HepG2 (cell line): ENCODE measurements around the gene TBC1D16. TPM values are rescaled to one million over a fixed set of nuclear protein-coding genes. Genes with fewer than 3 reads are reported as not detected.

Experiments used
- CEBPG ChIP-seq: IDR thresholded peaks from 2 replicates; pipeline ENCODE4 v1.6.1; 2016
- FOSL2 ChIP-seq: sonication (generic); formaldehyde crosslinking; IDR thresholded peaks from 2 replicates; pipeline ENCODE4 v1.4.0; 2020; ENCODE audit warnings: missing genetic modification reagents
- HCFC1 ChIP-seq: fragments of 150-350 bp; IDR thresholded peaks from 2 replicates; pipeline ENCODE4 v1.6.1; 2014; ENCODE audit warnings: low read depth, low read length
- KMT2A ChIP-seq: sonication (generic); formaldehyde crosslinking; IDR thresholded peaks from 2 replicates; pipeline ENCODE4 v1.4.0; 2020; ENCODE audit warnings: missing genetic modification reagents
- PHF20 ChIP-seq: sonication (generic); formaldehyde crosslinking; IDR thresholded peaks from 2 replicates; pipeline ENCODE4 v1.5.0; 2020; ENCODE audit warnings: mild to moderate bottlenecking, missing genetic modification reagents
- PHF8 ChIP-seq: sonication (generic); formaldehyde crosslinking; IDR thresholded peaks from 2 replicates; pipeline ENCODE4 v1.5.0; 2020; ENCODE audit warnings: missing genetic modification reagents
- STAG1 ChIP-seq: sonication (generic); formaldehyde crosslinking; IDR thresholded peaks from 2 replicates; pipeline ENCODE4 v1.4.0; 2020; ENCODE audit warnings: missing genetic modification reagents
- TCF12 ChIP-seq, 2 experiments: fragments of 450-650 bp in 1 of 2; sonication (generic) in 1 of 2; formaldehyde crosslinking in 1 of 2; IDR thresholded peaks; 2 replicates each; pipeline versions ENCODE4 v1.6.1 to v1.8.0; 2017 to 2022; ENCODE audit warnings: antibody characterized with exemption in 1 of 2, mild to moderate bottlenecking in 1 of 2, missing genetic modification reagents in 1 of 2, moderate library complexity in 1 of 2
- ZKSCAN1 ChIP-seq: fragments of 150-350 bp; IDR thresholded peaks from 2 replicates; pipeline ENCODE4 v1.6.1; 2014; ENCODE audit warnings: low read length
- ZNF761 ChIP-seq: sonication (generic); formaldehyde crosslinking; conservative IDR thresholded peaks from 2 replicates; pipeline ENCODE4 v1.4.0; 2020; ENCODE audit warnings: mild to moderate bottlenecking, missing genetic modification reagents
- polyA plus RNA-seq, 8 experiments: library from polyadenylated mRNA; depleted of rRNA in 3 of 8; stranded (reverse) in 7 of 8; unstranded in 1 of 8; fragments of >200 nt; fragmentation: Illumina TruSeq in 4 of 8; extraction: Trizol in 4 of 8; gene quantifications; 2 replicates each; pipeline versions ENCODE4 v1.2.1 to v1.2.3, GENCODE V29; 2011 to 2016; ENCODE audit warnings: low read depth in 4 of 8, missing spikeins in 1 of 8, mixed read lengths in 1 of 8; ENCODE audit not compliant: insufficient read depth in 1 of 8
- total RNA-seq, 5 experiments: library from RNA; depleted of rRNA; stranded (reverse); fragments of >200 nt; fragmentation: Illumina TruSeq; extraction: Trizol; gene quantifications; 2 replicates each; pipeline ENCODE4 v1.2.3, GENCODE V29; 2016; ENCODE audit warnings: low read depth in 1 of 5
- TF ChIP-seq, protein P1 (sequence below): sonication (generic); formaldehyde crosslinking; IDR thresholded peaks from 2 replicates; pipeline ENCODE4 v1.4.0; 2020; ENCODE audit warnings: missing genetic modification reagents
- TF ChIP-seq, protein P2 (sequence below): sonication (generic); formaldehyde crosslinking; conservative IDR thresholded peaks from 2 replicates; pipeline ENCODE4 v1.4.0; 2020; ENCODE audit warnings: missing genetic modification reagents
- TF ChIP-seq, protein P3 (sequence below): sonication (generic); formaldehyde crosslinking; IDR thresholded peaks from 2 replicates; pipeline ENCODE4 v1.8.0; 2022; ENCODE audit warnings: missing genetic modification reagents, mild to moderate bottlenecking, inconsistent platforms, borderline replicate concordance
- TF ChIP-seq, protein P4 (sequence below): sonication (generic); formaldehyde crosslinking; conservative IDR thresholded peaks from 2 replicates; pipeline ENCODE4 v1.8.1; 2023; ENCODE audit warnings: missing genetic modification reagents
- TF ChIP-seq, protein P5 (sequence below): fragments of 450-650 bp; IDR thresholded peaks from 2 replicates; pipeline ENCODE4 v1.6.1; 2017; ENCODE audit warnings: mild to moderate bottlenecking

The TBC1D16 gene
- total and polyA plus RNA-seq, 2 of the 13 experiments (the other 11 are each of a cell fraction or from before 2014, with no cell fraction given), result 14.9 to 24.9 TPM

DNA sequence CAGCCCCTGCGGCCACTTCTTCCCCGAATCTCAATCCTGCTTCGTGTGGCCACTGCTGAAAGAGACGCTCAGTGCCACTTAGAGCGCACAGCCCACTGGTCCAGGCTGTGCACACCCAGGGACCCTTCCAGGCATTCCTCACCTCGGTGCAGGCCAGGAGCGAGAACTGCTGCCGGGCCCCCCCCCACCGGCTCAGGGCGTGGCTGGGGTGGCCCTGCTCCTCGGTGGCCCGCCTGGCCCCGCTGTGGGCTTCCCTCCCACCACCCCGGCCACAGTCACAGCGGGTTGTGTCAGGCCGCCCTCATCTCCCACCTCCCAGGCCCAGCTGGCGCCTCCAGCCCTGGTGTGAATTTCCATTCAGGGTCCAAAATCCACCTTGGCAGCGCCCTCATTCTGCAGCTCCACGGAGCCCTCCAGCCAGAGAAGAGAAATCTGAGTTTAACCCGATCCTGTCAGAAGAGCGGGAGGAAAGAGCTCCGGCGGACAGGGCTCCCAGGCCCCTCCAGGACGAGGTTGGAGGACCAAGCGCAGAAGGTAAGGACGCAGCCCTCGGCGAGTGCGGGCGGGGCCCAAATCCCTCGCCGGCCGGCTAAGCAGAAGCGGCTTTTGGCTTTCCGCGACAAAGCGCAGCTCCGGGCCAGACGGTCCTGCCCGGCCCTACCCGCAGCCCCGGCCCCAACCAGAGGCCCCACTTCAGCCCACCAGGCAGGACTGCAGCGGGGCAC, 12.0 kb downstream of the TBC1D16 start (continued):
- TF ChIP-seq, protein P1, sequence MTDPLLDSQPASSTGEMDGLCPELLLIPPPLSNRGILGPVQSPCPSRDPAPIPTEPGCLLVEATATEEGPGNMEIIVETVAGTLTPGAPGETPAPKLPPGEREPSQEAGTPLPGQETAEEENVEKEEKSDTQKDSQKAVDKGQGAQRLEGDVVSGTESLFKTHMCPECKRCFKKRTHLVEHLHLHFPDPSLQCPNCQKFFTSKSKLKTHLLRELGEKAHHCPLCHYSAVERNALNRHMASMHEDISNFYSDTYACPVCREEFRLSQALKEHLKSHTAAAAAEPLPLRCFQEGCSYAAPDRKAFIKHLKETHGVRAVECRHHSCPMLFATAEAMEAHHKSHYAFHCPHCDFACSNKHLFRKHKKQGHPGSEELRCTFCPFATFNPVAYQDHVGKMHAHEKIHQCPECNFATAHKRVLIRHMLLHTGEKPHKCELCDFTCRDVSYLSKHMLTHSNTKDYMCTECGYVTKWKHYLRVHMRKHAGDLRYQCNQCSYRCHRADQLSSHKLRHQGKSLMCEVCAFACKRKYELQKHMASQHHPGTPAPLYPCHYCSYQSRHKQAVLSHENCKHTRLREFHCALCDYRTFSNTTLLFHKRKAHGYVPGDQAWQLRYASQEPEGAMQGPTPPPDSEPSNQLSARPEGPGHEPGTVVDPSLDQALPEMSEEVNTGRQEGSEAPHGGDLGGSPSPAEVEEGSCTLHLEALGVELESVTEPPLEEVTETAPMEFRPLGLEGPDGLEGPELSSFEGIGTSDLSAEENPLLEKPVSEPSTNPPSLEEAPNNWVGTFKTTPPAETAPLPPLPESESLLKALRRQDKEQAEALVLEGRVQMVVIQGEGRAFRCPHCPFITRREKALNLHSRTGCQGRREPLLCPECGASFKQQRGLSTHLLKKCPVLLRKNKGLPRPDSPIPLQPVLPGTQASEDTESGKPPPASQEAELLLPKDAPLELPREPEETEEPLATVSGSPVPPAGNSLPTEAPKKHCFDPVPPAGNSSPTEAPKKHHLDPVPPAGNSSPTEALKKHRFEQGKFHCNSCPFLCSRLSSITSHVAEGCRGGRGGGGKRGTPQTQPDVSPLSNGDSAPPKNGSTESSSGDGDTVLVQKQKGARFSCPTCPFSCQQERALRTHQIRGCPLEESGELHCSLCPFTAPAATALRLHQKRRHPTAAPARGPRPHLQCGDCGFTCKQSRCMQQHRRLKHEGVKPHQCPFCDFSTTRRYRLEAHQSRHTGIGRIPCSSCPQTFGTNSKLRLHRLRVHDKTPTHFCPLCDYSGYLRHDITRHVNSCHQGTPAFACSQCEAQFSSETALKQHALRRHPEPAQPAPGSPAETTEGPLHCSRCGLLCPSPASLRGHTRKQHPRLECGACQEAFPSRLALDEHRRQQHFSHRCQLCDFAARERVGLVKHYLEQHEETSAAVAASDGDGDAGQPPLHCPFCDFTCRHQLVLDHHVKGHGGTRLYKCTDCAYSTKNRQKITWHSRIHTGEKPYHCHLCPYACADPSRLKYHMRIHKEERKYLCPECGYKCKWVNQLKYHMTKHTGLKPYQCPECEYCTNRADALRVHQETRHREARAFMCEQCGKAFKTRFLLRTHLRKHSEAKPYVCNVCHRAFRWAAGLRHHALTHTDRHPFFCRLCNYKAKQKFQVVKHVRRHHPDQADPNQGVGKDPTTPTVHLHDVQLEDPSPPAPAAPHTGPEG (CRISPR knock-in tag), result no peak; the same call in 1 of the 2 replicates
- TF ChIP-seq PHF20 (CRISPR knock-in tag) (peak; percentile 48; the same call in 1 of the 2 replicates), ZNF761 (0 out of 2 replicates have a peak, but pooled peaks have one; percentile 48), TCF12 (IDR thresholded peaks at IDR 0.05) (no peak), TCF12 (CRISPR knock-in tag; IDR thresholded peaks at IDR 0.05) (peak; percentile 66), KMT2A (peak; percentile 78), FOSL2 (CRISPR knock-in tag) (peak; percentile 13; the same call in 1 of the 2 replicates), CEBPG (peak; percentile 44; the same call in 1 of the 2 replicates), STAG1 (CRISPR knock-in tag) (peak; percentile 25; the same call in 1 of the 2 replicates), HCFC1 (no peak), PHF8 (peak; percentile 72), ZKSCAN1 (no peak)
- TF ChIP-seq, protein P2, sequence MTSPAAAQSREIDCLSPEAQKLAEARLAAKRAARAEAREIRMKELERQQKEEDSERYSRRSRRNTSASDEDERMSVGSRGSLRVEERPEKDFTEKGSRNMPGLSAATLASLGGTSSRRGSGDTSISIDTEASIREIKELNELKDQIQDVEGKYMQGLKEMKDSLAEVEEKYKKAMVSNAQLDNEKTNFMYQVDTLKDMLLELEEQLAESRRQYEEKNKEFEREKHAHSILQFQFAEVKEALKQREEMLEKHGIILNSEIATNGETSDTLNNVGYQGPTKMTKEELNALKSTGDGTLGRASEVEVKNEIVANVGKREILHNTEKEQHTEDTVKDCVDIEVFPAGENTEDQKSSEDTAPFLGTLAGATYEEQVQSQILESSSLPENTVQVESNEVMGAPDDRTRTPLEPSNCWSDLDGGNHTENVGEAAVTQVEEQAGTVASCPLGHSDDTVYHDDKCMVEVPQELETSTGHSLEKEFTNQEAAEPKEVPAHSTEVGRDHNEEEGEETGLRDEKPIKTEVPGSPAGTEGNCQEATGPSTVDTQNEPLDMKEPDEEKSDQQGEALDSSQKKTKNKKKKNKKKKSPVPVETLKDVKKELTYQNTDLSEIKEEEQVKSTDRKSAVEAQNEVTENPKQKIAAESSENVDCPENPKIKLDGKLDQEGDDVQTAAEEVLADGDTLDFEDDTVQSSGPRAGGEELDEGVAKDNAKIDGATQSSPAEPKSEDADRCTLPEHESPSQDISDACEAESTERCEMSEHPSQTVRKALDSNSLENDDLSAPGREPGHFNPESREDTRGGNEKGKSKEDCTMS (CRISPR knock-in tag), result no peak
- TF ChIP-seq, protein P3, sequence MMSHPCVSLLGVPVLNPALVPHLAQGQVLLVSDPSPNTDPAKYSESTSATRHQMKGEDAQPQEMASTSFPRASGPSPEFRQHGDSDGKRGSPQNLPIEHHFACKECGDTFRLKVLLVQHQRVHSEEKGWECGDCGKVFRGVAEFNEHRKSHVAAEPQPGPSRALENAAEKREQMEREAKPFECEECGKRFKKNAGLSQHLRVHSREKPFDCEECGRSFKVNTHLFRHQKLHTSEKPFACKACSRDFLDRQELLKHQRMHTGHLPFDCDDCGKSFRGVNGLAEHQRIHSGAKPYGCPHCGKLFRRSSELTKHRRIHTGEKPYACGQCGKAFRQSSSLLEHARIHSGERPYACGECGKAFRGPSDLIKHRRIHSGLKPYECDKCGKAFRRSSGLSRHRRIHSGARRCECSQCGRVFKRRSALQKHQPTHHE (CRISPR knock-in tag), result no peak
- TF ChIP-seq, protein P4, sequence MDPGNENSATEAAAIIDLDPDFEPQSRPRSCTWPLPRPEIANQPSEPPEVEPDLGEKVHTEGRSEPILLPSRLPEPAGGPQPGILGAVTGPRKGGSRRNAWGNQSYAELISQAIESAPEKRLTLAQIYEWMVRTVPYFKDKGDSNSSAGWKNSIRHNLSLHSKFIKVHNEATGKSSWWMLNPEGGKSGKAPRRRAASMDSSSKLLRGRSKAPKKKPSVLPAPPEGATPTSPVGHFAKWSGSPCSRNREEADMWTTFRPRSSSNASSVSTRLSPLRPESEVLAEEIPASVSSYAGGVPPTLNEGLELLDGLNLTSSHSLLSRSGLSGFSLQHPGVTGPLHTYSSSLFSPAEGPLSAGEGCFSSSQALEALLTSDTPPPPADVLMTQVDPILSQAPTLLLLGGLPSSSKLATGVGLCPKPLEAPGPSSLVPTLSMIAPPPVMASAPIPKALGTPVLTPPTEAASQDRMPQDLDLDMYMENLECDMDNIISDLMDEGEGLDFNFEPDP (CRISPR knock-in tag), result no peak
- TF ChIP-seq, protein P5, sequence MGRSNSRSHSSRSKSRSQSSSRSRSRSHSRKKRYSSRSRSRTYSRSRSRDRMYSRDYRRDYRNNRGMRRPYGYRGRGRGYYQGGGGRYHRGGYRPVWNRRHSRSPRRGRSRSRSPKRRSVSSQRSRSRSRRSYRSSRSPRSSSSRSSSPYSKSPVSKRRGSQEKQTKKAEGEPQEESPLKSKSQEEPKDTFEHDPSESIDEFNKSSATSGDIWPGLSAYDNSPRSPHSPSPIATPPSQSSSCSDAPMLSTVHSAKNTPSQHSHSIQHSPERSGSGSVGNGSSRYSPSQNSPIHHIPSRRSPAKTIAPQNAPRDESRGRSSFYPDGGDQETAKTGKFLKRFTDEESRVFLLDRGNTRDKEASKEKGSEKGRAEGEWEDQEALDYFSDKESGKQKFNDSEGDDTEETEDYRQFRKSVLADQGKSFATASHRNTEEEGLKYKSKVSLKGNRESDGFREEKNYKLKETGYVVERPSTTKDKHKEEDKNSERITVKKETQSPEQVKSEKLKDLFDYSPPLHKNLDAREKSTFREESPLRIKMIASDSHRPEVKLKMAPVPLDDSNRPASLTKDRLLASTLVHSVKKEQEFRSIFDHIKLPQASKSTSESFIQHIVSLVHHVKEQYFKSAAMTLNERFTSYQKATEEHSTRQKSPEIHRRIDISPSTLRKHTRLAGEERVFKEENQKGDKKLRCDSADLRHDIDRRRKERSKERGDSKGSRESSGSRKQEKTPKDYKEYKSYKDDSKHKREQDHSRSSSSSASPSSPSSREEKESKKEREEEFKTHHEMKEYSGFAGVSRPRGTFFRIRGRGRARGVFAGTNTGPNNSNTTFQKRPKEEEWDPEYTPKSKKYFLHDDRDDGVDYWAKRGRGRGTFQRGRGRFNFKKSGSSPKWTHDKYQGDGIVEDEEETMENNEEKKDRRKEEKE, result no peak
